CD8-positive, alpha-beta memory T cell (primary cell): Measurements from ENCODE around the gene RIMBP3B. TPM values are rescaled to one million over a fixed set of nuclear protein-coding genes. Genes with fewer than 3 reads are reported as not detected.
"Not testable (repeated sequence)": the region's sequence is repeated elsewhere in the genome, so short reads cannot be mapped to it uniquely, and the experiment has no call there.

Experiments used
- CTCF ChIA-PET: fragments of 350-600 bp; sonication (Branson Sonifier 250); formaldehyde crosslinking; loops from one replicate; lab custom pipeline; 2021; ENCODE audit warnings: antibody characterized with exemption; lab: Charles Lee
- POLR2A ChIA-PET: fragments of 350-600 bp; sonication (Branson Sonifier 250); formaldehyde crosslinking; loops from one replicate; lab custom pipeline; 2021; ENCODE audit warnings: antibody characterized with exemption; lab: Charles Lee
- DNase-seq, 5 donors: peaks; one replicate each; pipeline versions ENCODE4 v3.0.0 to v3.0.0-alpha.2; 2020 to 2022; ENCODE audit warnings: mixed read lengths in 1 of 5
- H3K27ac ChIP-seq: one replicate; pipeline ENCODE4 v1.7.0; 2013; ENCODE audit warnings: low read depth, mild to moderate bottlenecking, low read length, moderate library complexity
- H3K27me3 ChIP-seq: 2 replicates; pipeline ENCODE4 v1.7.0; 2013; ENCODE audit warnings: low read length, mild to moderate bottlenecking; ENCODE audit not compliant: insufficient read depth, poor library complexity, severe bottlenecking
- H3K36me3 ChIP-seq: 2 replicates; pipeline ENCODE4 v1.7.0; 2013; ENCODE audit warnings: mild to moderate bottlenecking, low read length, moderate library complexity; ENCODE audit not compliant: insufficient read depth
- H3K4me1 ChIP-seq: 2 replicates; pipeline ENCODE4 v1.7.0; 2013; ENCODE audit warnings: mild to moderate bottlenecking, low read length, moderate library complexity; ENCODE audit not compliant: insufficient read depth
- H3K4me3 ChIP-seq: 2 replicates; pipeline ENCODE4 v1.7.0; 2013; ENCODE audit warnings: mild to moderate bottlenecking, low read length
- H3K9me3 ChIP-seq: 2 replicates; pipeline ENCODE4 v1.7.0; 2013; ENCODE audit warnings: mild to moderate bottlenecking, low read length
- H3K27ac Mint-ChIP-seq, 8 donors: one replicate each; pipeline ENCODE4 v1.8.0; 2020 to 2021; ENCODE audit warnings: mixed read lengths in 8 of 8, mild to moderate bottlenecking in 6 of 8, inconsistent platforms in 3 of 8, moderate library complexity in 3 of 8
- H3K27me3 Mint-ChIP-seq, 2 donors: one replicate each; pipeline ENCODE4 v1.8.0; 2020 to 2021; ENCODE audit warnings: mixed read lengths in 2 of 2, mild to moderate bottlenecking in 1 of 2, moderate library complexity in 1 of 2
- H3K36me3 Mint-ChIP-seq, 3 donors: one replicate each; pipeline ENCODE4 v1.8.0; 2020 to 2021; ENCODE audit warnings: mixed read lengths in 3 of 3, inconsistent platforms in 1 of 3, mild to moderate bottlenecking in 1 of 3
- H3K4me1 Mint-ChIP-seq, 3 donors: one replicate each; pipeline ENCODE4 v1.8.0; 2020 to 2021; ENCODE audit warnings: mixed read lengths in 3 of 3, inconsistent platforms in 1 of 3, mild to moderate bottlenecking in 1 of 3
- H3K4me3 Mint-ChIP-seq, 7 donors: one replicate each; pipeline ENCODE4 v1.8.0; 2020 to 2021; ENCODE audit warnings: mixed read lengths in 7 of 7, mild to moderate bottlenecking in 6 of 7, moderate library complexity in 4 of 7, inconsistent platforms in 2 of 7
- H3K9me3 Mint-ChIP-seq, 5 donors: one replicate each; pipeline ENCODE4 v1.8.0; 2020 to 2022; ENCODE audit warnings: mixed read lengths in 5 of 5, mild to moderate bottlenecking in 3 of 5, moderate library complexity in 2 of 5, inconsistent platforms in 1 of 5
- polyA plus RNA-seq: library from polyadenylated mRNA; unstranded; fragments of 300-500 nt; fragmentation: Illumina TruSeq; gene quantifications from one replicate; pipeline ENCODE4 v1.2.3, GENCODE V29; 2021
- total RNA-seq, 2 experiments: library from RNA; stranded (reverse); gene quantifications; one replicate each; pipeline ENCODE4 v1.2.3, GENCODE V29; 2021

RIMBP3B gene
- total and polyA plus RNA-seq, 3 experiments from 2014 or later, result 0.35 to 0.71 (median 0.39) TPM

GRCh38 chr22:21365337-21365736 lies 18.2 kb upstream of the RIMBP3B start:
- not testable (repeated sequence) for H3K27me3 Mint-ChIP-seq, H3K36me3 Mint-ChIP-seq, H3K4me3 Mint-ChIP-seq

GRCh38 chr22:21368603-21369310 lies 14.8 kb upstream of the RIMBP3B start:
- POLR2A ChIA-PET, H3K4me1 Mint-ChIP-seq, H3K36me3 ChIP-seq, H3K4me1 ChIP-seq, H3K27ac Mint-ChIP-seq, H3K27me3 ChIP-seq, DNase-seq, H3K36me3 Mint-ChIP-seq, H3K27ac ChIP-seq, H3K27me3 Mint-ChIP-seq, H3K4me3 ChIP-seq, H3K9me3 ChIP-seq, H3K4me3 Mint-ChIP-seq, H3K9me3 Mint-ChIP-seq, CTCF ChIA-PET: not testable (repeated sequence)

More at GRCh38 chr22:21365337-21365736, 18.2 kb upstream of the RIMBP3B start:
- H3K36me3 ChIP-seq, H3K4me1 Mint-ChIP-seq, H3K9me3 ChIP-seq, H3K27ac ChIP-seq, CTCF ChIA-PET, H3K4me3 ChIP-seq, DNase-seq, H3K27ac Mint-ChIP-seq, POLR2A ChIA-PET, H3K27me3 ChIP-seq, H3K4me1 ChIP-seq, H3K9me3 Mint-ChIP-seq: not testable (repeated sequence)

DNA sequence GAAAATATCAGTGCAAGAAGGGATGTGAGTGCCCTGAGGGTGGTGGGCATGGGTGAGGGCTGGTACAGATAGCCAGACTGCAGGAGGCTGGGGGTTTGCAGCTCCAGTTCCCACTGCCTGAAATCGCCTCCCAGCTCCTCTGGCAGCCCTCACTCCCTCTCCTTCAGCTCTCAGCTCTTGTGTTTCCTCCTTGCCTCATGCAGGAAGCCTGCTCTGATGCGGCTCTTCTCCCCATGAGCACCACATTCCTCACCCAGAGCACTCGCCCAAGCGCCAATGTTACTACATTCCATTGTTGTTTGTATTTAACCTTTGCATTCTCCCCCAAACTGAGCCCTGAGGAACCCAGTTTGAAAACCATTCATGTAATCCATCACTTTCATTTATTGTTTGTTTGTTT lies 7.7 kb upstream of the RIMBP3B start:
- H3K36me3 ChIP-seq, H3K9me3 ChIP-seq, H3K27ac ChIP-seq, H3K27me3 Mint-ChIP-seq, H3K27me3 ChIP-seq, DNase-seq, H3K27ac Mint-ChIP-seq, CTCF ChIA-PET, H3K4me3 Mint-ChIP-seq, H3K9me3 Mint-ChIP-seq, H3K36me3 Mint-ChIP-seq, POLR2A ChIA-PET, H3K4me1 Mint-ChIP-seq, H3K4me1 ChIP-seq, H3K4me3 ChIP-seq: not testable (repeated sequence)

DNA sequence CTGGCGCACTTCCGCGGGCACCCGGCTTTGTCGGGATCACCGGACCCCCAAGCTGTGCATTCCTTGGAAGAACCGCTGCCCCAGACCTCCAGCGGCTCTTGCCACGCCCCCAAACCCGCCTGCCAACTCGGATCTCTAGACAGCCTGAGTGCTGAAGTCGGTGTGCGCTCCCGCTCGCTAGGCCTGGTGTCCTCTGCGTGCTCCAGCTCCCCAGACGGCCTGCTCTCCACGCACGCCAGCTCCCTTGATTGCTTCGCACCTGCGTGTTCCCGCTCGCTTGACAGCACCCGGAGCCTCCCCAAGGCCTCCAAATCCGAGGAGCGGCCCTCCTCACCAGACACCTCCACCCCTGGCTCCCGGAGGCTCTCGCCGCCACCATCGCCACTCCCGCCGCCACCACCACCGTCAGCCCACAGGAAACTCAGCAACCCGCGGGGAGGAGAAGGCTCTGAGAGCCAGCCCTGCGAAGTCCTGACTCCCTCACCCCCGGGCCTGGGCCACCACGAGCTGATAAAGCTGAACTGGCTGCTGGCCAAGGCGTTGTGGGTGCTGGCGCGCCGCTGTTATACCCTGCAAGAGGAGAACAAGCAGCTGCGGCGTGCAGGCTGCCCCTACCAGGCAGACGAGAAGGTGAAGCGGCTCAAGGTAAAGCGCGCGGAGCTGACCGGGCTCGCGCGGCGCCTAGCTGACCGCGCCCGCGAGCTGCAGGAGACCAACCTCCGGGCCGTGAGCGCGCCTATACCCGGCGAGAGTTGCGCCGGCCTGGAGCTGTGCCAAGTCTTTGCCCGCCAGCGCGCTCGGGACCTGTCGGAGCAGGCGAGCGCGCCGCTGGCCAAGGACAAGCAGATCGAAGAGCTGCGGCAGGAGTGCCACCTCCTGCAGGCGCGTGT lies 1.2 kb downstream of the RIMBP3B start:
- H3K27me3 Mint-ChIP-seq, POLR2A ChIA-PET, H3K27me3 ChIP-seq, DNase-seq, H3K4me3 Mint-ChIP-seq, H3K36me3 ChIP-seq, H3K4me1 ChIP-seq, CTCF ChIA-PET, H3K4me1 Mint-ChIP-seq, H3K27ac ChIP-seq, H3K36me3 Mint-ChIP-seq, H3K9me3 ChIP-seq, H3K9me3 Mint-ChIP-seq, H3K27ac Mint-ChIP-seq, H3K4me3 ChIP-seq: not testable (repeated sequence)

- not testable (repeated sequence) for H3K27ac Mint-ChIP-seq, H3K4me1 Mint-ChIP-seq
Observed at GRCh38 chr22:21389480-21389879, 5.9 kb downstream of the RIMBP3B start.

DNA sequence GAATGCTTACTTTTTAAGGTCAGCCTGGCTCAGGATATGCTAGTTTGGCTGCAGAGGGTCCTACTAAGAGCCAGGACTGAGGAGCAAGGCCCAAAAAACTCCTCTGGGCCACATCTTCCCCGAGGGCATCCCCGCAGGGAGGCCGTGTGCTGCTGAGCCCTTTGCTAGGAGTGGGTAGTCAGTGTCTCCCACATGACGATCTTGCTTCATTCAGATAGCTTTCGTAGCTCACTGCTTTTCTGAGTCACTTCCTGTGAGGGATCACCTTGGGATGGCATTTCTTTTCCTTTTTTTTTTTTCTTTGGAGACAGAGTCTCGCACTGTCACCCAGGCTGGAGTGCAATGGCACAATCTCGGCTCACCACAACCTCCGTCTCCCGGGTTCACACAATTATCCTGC lies 6.5 kb downstream of the RIMBP3B start:
- H3K36me3 ChIP-seq, H3K9me3 ChIP-seq: not testable (repeated sequence)

More at GRCh38 chr22:21389480-21389879, 5.9 kb downstream of the RIMBP3B start:
- CTCF ChIA-PET, H3K36me3 Mint-ChIP-seq, H3K27me3 Mint-ChIP-seq, H3K27ac ChIP-seq, H3K9me3 Mint-ChIP-seq, POLR2A ChIA-PET, H3K4me3 Mint-ChIP-seq, H3K4me3 ChIP-seq, DNase-seq, H3K27me3 ChIP-seq, H3K36me3 ChIP-seq, H3K4me1 ChIP-seq, H3K9me3 ChIP-seq: not testable (repeated sequence)

DNA sequence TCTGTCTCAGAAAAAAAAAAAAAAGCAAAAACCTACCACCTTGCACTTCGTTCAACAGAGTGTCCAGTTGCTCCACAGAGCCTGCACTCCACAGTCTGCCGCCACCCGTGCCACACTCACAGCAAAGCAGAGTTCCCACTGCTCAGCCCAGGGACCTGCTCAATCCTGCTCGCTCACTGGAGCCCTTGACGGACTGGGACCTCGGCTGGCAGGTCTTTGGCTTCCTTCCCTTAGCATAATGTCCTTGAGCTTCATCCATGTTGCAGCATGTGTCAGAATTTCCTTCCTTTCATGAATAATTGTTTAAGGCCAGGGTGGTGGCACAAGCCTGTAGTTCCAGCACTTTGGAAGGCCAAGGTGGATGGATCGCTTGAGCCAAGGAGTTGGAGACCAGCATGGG lies 11.1 kb downstream of the RIMBP3B start:
- H3K4me3 ChIP-seq, H3K36me3 Mint-ChIP-seq, H3K27ac ChIP-seq, H3K9me3 ChIP-seq, H3K27me3 ChIP-seq, POLR2A ChIA-PET, H3K27ac Mint-ChIP-seq, H3K27me3 Mint-ChIP-seq, DNase-seq, H3K4me1 Mint-ChIP-seq, CTCF ChIA-PET, H3K36me3 ChIP-seq, H3K9me3 Mint-ChIP-seq, H3K4me1 ChIP-seq, H3K4me3 Mint-ChIP-seq: not testable (repeated sequence)

More for the DNA sequence above, 6.5 kb downstream of the RIMBP3B start:
- POLR2A ChIA-PET, H3K4me1 ChIP-seq, H3K27ac ChIP-seq, H3K4me1 Mint-ChIP-seq, H3K27me3 ChIP-seq, H3K27me3 Mint-ChIP-seq, H3K27ac Mint-ChIP-seq, H3K4me3 ChIP-seq, H3K9me3 Mint-ChIP-seq, H3K36me3 Mint-ChIP-seq, CTCF ChIA-PET, H3K4me3 Mint-ChIP-seq, DNase-seq: not testable (repeated sequence)

DNA sequence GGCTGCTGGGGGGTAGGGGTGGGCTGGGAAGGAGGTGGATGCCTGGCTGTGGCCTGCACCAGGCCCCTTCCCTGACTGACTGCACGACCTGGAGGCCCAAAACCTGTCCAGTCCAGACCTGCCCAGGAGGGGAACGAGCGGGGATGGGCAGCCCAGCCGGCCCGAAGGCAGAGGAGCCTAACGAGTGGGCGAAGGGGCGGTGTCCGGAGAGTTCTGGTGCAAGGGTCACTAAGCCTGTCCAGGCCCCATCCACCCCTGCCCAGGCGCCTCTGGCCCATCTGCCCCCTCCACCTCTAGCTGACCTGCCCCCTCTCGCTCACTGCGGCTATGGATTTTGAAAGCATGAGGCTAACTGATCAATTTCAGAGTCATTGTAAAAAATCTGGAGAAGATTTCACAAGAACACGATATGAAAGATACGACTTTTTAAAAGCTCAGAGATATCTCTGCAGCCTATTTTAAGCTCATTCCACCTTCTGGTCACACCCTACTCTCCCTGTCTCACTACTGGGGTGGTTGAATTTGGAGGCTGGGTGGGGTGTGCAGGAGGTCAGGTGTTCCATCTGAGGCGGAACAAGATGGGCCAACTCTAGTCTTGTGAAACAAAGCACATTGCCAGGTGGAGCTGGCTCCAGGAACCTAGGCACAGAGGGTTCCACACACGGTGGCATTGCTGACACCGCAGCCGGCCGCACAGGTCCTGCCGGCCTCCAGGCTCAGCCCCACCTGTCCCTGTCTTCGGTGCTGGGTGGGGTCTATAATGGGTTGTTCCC lies 17.8 kb downstream of the RIMBP3B start:
- H3K4me1 ChIP-seq, POLR2A ChIA-PET, H3K9me3 Mint-ChIP-seq, H3K36me3 Mint-ChIP-seq, H3K4me3 ChIP-seq, H3K9me3 ChIP-seq, H3K27me3 ChIP-seq, H3K4me1 Mint-ChIP-seq, H3K4me3 Mint-ChIP-seq, H3K27ac Mint-ChIP-seq, H3K27me3 Mint-ChIP-seq, DNase-seq, H3K36me3 ChIP-seq, CTCF ChIA-PET, H3K27ac ChIP-seq: not testable (repeated sequence)
